Panc1 (cell line): Measurements from ENCODE around the gene MMP28. TPM values are rescaled to one million over a fixed set of nuclear protein-coding genes. Genes with fewer than 3 reads are reported as not detected.

Experiments
- ATAC-seq: fragments of 200-7000 bp; cut with Tn5 transposase; 2 replicates; pipeline ENCODE4 v1.9.1; 2020; ENCODE audit warnings: mild to moderate bottlenecking, moderate library complexity
- BruUV-seq: library from RNA; stranded (reverse); fragments of 400-500 nt; replicated peaks from 2 replicates; lab custom pipeline; 2021; lab: Mats Ljungman, UMichigan
- CTCF ChIA-PET: fragments of 300-600 bp; sonication (Branson Sonifier 250); formaldehyde crosslinking; loops from one replicate; lab custom pipeline; 2022; ENCODE audit warnings: antibody characterized with exemption; lab: Charles Lee
- POLR2A ChIA-PET: fragments of 300-600 bp; sonication (Branson Sonifier 250); formaldehyde crosslinking; loops from one replicate; lab custom pipeline; 2022; ENCODE audit warnings: antibody characterized with exemption; lab: Charles Lee
- DNase-seq: peaks from one replicate; pipeline ENCODE4 v3.0.0-alpha.2; 2010; ENCODE audit warnings: low read depth, low spot score
- H3K27ac ChIP-seq: 2 replicates; pipeline ENCODE4 v1.5.1; 2011; ENCODE audit warnings: mild to moderate bottlenecking, low read length, inconsistent platforms
- H3K27me3 ChIP-seq: fragments of 200-500 bp; sonication (Bioruptor generic); 2 replicates; pipeline ENCODE4 v1.6.0; 2014; ENCODE audit warnings: low read length, inconsistent platforms; ENCODE audit not compliant: control insufficient read depth, insufficient read depth
- H3K36me3 ChIP-seq: fragments of 200-500 bp; sonication (Bioruptor generic); 2 replicates; pipeline ENCODE4 v1.5.1; 2014; ENCODE audit warnings: inconsistent platforms, mild to moderate bottlenecking, low read length, moderate library complexity; ENCODE audit not compliant: control insufficient read depth, insufficient read depth
- H3K4me1 ChIP-seq: 2 replicates; pipeline ENCODE4 v1.5.1; 2011; ENCODE audit warnings: inconsistent platforms, mild to moderate bottlenecking, low read length, moderate library complexity; ENCODE audit not compliant: control insufficient read depth, insufficient read depth
- H3K4me3 ChIP-seq, 2 experiments: 2 replicates each; pipeline ENCODE4 v1.5.1; 2011 to 2012; ENCODE audit warnings: low read depth in 2 of 2, low read length in 2 of 2, mild to moderate bottlenecking in 2 of 2, inconsistent platforms in 1 of 2, moderate library complexity in 1 of 2
- H3K9me3 ChIP-seq: fragments of 200-500 bp; sonication (Bioruptor generic); 2 replicates; pipeline ENCODE4 v1.5.1; 2014; ENCODE audit warnings: low read depth, mild to moderate bottlenecking, inconsistent platforms, low read length, moderate library complexity; ENCODE audit not compliant: control insufficient read depth, insufficient read depth
- POLR2AphosphoS5 ChIP-seq: IDR thresholded peaks from 2 replicates; pipeline ENCODE4 v1.6.1; 2012; ENCODE audit warnings: mild to moderate bottlenecking, low read depth, low read length, moderate library complexity
- SIN3A ChIP-seq: IDR thresholded peaks from 2 replicates; pipeline ENCODE4 v1.6.1; 2012; ENCODE audit warnings: low read depth, mild to moderate bottlenecking, low read length, moderate library complexity, borderline replicate concordance; ENCODE audit not compliant: insufficient read depth
- TCF7L2 ChIP-seq: IDR thresholded peaks from 2 replicates; pipeline ENCODE4 v1.6.1; 2011; ENCODE audit warnings: mild to moderate bottlenecking, low read depth, low read length, inconsistent platforms
- in situ Hi-C: cut with HindIII; loops from 2 replicates; pipeline ENCODE4 v1.10.0; 2016; ENCODE audit warnings: low sequenced_read_pairs, low pct_unique_long_range_greater_than_20kb
- intact Hi-C: fragments of 100-400 bp; cut with micrococcal nuclease; formaldehyde crosslinking; loops from one replicate; pipeline ENCODE4 v1.10.0; 2022; ENCODE audit not compliant: unreplicated experiment
- total RNA-seq: library from RNA; stranded (reverse); gene quantifications from one replicate; pipeline ENCODE4 v1.2.1, GENCODE V29; 2021; ENCODE audit not compliant: unreplicated experiment
- TF ChIP-seq, protein P1 (sequence below), 2 experiments: IDR thresholded peaks; 2 replicates each; pipeline ENCODE4 v1.6.1; 2011 to 2012; ENCODE audit warnings: low read depth in 2 of 2, control low read depth in 1 of 2, low read length in 1 of 2, mild to moderate bottlenecking in 1 of 2, moderate library complexity in 1 of 2; ENCODE audit not compliant: insufficient read depth in 1 of 2
- TF ChIP-seq, protein P2 (sequence below): fragments of 450-650 bp; IDR thresholded peaks from 2 replicates; pipeline ENCODE4 v1.5.1; 2017; ENCODE audit warnings: mild to moderate bottlenecking

The MMP28 gene
- total RNA-seq, 1 experiment from 2014 or later: 1.6 TPM

DNA sequence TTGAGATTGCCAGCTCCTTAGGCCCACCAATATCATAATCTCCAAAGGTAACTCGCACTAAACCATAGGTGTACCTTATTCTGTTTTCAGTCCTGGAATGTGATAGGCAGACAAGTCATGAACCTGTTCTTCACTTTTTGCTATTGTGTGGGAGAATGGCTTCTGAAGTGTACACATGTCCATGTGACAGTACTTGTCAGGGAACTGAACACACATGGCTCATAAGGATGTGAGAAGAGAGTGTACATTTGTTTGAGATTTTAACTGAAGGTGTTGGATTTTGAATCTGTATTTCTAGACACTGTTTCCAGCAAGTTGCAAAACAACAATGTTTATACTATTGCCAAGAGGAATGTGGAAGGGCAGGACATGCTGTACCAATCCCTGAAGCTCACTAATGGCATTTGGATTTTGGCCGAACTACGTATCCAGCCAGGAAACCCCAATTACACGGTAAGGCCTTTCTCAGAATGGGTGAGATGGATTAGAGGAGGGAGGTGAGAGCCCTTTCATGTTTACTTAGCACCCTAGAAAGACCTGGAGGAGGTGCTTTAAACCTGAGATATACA is 78.5 kb downstream of the MMP28 start:
- DNase-seq (no peak), ATAC-seq (no peak)
- in situ Hi-C loops (no loop called here), intact Hi-C loops (no loop called here)
- no peak overlapping the region for H3K27ac ChIP-seq
- no peaks in the 10 kb centered on the region for H3K27me3 ChIP-seq
- no TSS peak for BruUV-seq
- POLR2A ChIA-PET: no interaction called here
- H3K4me3 ChIP-seq: no peak overlapping the region
- CTCF ChIA-PET: no interaction called here
- no peaks in the 10 kb centered on the region for H3K9me3 ChIP-seq
- H3K4me1 ChIP-seq: no peaks in the 10 kb centered on the region
- H3K36me3 ChIP-seq: peaks cover 56% of the 10 kb centered on the region
- TF ChIP-seq SIN3A (no peak), POLR2AphosphoS5 (no peak), TCF7L2 (no peak)
- TF ChIP-seq, protein P1, sequence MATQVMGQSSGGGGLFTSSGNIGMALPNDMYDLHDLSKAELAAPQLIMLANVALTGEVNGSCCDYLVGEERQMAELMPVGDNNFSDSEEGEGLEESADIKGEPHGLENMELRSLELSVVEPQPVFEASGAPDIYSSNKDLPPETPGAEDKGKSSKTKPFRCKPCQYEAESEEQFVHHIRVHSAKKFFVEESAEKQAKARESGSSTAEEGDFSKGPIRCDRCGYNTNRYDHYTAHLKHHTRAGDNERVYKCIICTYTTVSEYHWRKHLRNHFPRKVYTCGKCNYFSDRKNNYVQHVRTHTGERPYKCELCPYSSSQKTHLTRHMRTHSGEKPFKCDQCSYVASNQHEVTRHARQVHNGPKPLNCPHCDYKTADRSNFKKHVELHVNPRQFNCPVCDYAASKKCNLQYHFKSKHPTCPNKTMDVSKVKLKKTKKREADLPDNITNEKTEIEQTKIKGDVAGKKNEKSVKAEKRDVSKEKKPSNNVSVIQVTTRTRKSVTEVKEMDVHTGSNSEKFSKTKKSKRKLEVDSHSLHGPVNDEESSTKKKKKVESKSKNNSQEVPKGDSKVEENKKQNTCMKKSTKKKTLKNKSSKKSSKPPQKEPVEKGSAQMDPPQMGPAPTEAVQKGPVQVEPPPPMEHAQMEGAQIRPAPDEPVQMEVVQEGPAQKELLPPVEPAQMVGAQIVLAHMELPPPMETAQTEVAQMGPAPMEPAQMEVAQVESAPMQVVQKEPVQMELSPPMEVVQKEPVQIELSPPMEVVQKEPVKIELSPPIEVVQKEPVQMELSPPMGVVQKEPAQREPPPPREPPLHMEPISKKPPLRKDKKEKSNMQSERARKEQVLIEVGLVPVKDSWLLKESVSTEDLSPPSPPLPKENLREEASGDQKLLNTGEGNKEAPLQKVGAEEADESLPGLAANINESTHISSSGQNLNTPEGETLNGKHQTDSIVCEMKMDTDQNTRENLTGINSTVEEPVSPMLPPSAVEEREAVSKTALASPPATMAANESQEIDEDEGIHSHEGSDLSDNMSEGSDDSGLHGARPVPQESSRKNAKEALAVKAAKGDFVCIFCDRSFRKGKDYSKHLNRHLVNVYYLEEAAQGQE (IDR thresholded peaks at IDR 0.05; ENCODE audit: insufficient read depth in 1 of 2, low read depth in 2 of 2, low read length in 1 of 2): no peak
- TF ChIP-seq, protein P2, sequence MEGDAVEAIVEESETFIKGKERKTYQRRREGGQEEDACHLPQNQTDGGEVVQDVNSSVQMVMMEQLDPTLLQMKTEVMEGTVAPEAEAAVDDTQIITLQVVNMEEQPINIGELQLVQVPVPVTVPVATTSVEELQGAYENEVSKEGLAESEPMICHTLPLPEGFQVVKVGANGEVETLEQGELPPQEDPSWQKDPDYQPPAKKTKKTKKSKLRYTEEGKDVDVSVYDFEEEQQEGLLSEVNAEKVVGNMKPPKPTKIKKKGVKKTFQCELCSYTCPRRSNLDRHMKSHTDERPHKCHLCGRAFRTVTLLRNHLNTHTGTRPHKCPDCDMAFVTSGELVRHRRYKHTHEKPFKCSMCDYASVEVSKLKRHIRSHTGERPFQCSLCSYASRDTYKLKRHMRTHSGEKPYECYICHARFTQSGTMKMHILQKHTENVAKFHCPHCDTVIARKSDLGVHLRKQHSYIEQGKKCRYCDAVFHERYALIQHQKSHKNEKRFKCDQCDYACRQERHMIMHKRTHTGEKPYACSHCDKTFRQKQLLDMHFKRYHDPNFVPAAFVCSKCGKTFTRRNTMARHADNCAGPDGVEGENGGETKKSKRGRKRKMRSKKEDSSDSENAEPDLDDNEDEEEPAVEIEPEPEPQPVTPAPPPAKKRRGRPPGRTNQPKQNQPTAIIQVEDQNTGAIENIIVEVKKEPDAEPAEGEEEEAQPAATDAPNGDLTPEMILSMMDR: no peak

DNA sequence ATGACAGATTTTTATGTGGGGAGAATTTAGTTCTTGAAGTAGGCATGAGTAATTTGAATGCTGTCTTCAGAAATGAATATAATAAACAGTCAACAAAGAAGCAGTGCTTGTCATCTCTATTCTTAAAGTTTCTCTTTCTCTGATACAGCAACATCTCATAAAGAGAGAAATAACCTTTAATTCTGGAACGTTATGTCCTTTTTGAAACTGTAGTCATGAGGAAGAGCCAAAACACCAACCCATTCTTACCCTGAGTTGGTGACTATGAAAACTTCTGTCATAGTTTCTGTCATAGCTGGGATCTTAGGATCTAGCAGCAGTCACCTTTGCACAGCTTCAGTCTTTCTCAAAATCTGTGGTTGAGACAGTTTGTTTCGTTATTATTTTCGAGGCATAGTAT is 79.3 kb downstream of the MMP28 start:
- ATAC-seq: no peak
- no peaks in the 10 kb centered on the region for H3K4me1 ChIP-seq
- intact Hi-C loops: no loop called here
- no peak for DNase-seq
- in situ Hi-C loops: no loop called here
- TF ChIP-seq SIN3A (no peak), TCF7L2 (no peak), POLR2AphosphoS5 (no peak)
- TF ChIP-seq, protein P1 (IDR thresholded peaks at IDR 0.05; ENCODE audit: insufficient read depth in 1 of 2, low read depth in 2 of 2, low read length in 1 of 2): no peak
- TF ChIP-seq, protein P2: no peak
- BruUV-seq: no TSS peak
- no peak overlapping the region for H3K27ac ChIP-seq
- H3K36me3 ChIP-seq: peaks cover 60% of the 10 kb centered on the region
- no peaks in the 10 kb centered on the region for H3K9me3 ChIP-seq
- POLR2A ChIA-PET: no interaction called here
- H3K27me3 ChIP-seq: no peaks in the 10 kb centered on the region
- H3K4me3 ChIP-seq: no peak overlapping the region
- CTCF ChIA-PET: no interaction called here
